Left ventricle myocardium inferior (tissue), 1 donor: ENCODE measurements around the gene MGLL. TPM values are rescaled to one million over a fixed set of nuclear protein-coding genes. Genes with fewer than 3 reads are reported as not detected.

Experiments
- DNase-seq: peaks from one replicate; pipeline ENCODE4 v3.0.0-alpha.2; 2020
- H3K27ac ChIP-seq: fragments of 200-600 bp; replicated peaks from 2 replicates; pipeline ENCODE4 v1.8.0; 2021
- H3K27me3 ChIP-seq: fragments of 200-600 bp; 2 replicates; pipeline ENCODE4 v1.8.0; 2021; ENCODE audit warnings: low read depth
- H3K36me3 ChIP-seq: fragments of 200-600 bp; 2 replicates; pipeline ENCODE4 v1.8.0; 2021
- H3K4me1 ChIP-seq: fragments of 200-600 bp; 2 replicates; pipeline ENCODE4 v1.8.0; 2021
- H3K4me3 ChIP-seq: fragments of 200-600 bp; 2 replicates; pipeline ENCODE4 v1.8.0; 2021; ENCODE audit warnings: mild to moderate bottlenecking, moderate library complexity
- H3K9me3 ChIP-seq: fragments of 200-600 bp; replicated peaks from 2 replicates; pipeline ENCODE4 v1.8.0; 2021
- intact Hi-C: fragments of 100-400 bp; cut with micrococcal nuclease; formaldehyde crosslinking; loops from one replicate; pipeline ENCODE4 v1.11.0; 2022
- total RNA-seq: library from RNA; stranded (reverse); fragmentation: NEBNext Ultra II Directional; extraction: Animal tissue kit (Norgen Biotek cat#: 25700); gene quantifications from one replicate; pipeline ENCODE4 v1.2.1, GENCODE V29; 2021
- TF ChIP-seq, protein P1 (sequence below): fragments of 200-600 bp; IDR thresholded peaks from 2 replicates; pipeline ENCODE4 v1.8.0; 2021; ENCODE audit warnings: antibody characterized with exemption, mild to moderate bottlenecking, borderline replicate concordance
- donor health status: DM: no; HTN: yes; CAD: no; lungs with severe emphysema.

MGLL gene
- total RNA-seq, 1 donor from 2014 or later = 67.0 TPM

GRCh38 chr3:127701280-127701911 lies 120.9 kb downstream of the MGLL start:
- no peak overlapping the region for H3K4me3 ChIP-seq
- DNase-seq = peak; percentile 70
- H3K36me3 ChIP-seq = peaks cover 15% of the 10 kb centered on the region
- intact Hi-C loops = no loop called here
- TF ChIP-seq, protein P1, sequence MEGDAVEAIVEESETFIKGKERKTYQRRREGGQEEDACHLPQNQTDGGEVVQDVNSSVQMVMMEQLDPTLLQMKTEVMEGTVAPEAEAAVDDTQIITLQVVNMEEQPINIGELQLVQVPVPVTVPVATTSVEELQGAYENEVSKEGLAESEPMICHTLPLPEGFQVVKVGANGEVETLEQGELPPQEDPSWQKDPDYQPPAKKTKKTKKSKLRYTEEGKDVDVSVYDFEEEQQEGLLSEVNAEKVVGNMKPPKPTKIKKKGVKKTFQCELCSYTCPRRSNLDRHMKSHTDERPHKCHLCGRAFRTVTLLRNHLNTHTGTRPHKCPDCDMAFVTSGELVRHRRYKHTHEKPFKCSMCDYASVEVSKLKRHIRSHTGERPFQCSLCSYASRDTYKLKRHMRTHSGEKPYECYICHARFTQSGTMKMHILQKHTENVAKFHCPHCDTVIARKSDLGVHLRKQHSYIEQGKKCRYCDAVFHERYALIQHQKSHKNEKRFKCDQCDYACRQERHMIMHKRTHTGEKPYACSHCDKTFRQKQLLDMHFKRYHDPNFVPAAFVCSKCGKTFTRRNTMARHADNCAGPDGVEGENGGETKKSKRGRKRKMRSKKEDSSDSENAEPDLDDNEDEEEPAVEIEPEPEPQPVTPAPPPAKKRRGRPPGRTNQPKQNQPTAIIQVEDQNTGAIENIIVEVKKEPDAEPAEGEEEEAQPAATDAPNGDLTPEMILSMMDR = no peak
- no peaks in the 10 kb centered on the region for H3K27me3 ChIP-seq
- H3K4me1 ChIP-seq = peaks cover 81% of the 10 kb centered on the region
- peak overlapping the region; percentile 96 for H3K27ac ChIP-seq
- H3K9me3 ChIP-seq = peaks cover 4% of the 10 kb centered on the region

- no peak for DNase-seq
- TF ChIP-seq, protein P1 = peak; percentile 13
- Histone ChIP-seq H3K9me3 (peaks cover 4% of the 10 kb centered on the region), H3K36me3 (peaks cover 8% of the 10 kb centered on the region), H3K27me3 (no peaks in the 10 kb centered on the region), H3K27ac (peak overlapping the region; percentile 96), H3K4me3 (no peak overlapping the region), H3K4me1 (peaks cover 82% of the 10 kb centered on the region)
- intact Hi-C loops = no loop called here
Observed at GRCh38 chr3:127700406-127700805, 121.9 kb downstream of the MGLL start.

GRCh38 chr3:127699416-127700300 lies 122.7 kb downstream of the MGLL start:
- H3K9me3 ChIP-seq = peaks cover 4% of the 10 kb centered on the region
- TF ChIP-seq, protein P1 = no peak
- peak overlapping the region; percentile 96 for H3K27ac ChIP-seq
- H3K27me3 ChIP-seq = no peaks in the 10 kb centered on the region
- peaks cover 90% of the 10 kb centered on the region for H3K4me1 ChIP-seq
- H3K4me3 ChIP-seq = peak overlapping the region; percentile 23
- peaks cover 8% of the 10 kb centered on the region for H3K36me3 ChIP-seq
- intact Hi-C loops = loop anchor here (10.0 kb wide), 1 partner anchor 45 kb away; no protein-coding TSS in a partner anchor
- peak; percentile 16 for DNase-seq

GRCh38 chr3:127698691-127699415 lies 123.5 kb downstream of the MGLL start:
- Histone ChIP-seq H3K4me3 (peak overlapping the region; percentile 23), H3K4me1 (peaks cover 93% of the 10 kb centered on the region), H3K27ac (peak overlapping the region; percentile 96), H3K9me3 (peaks cover 1% of the 10 kb centered on the region), H3K36me3 (peaks cover 7% of the 10 kb centered on the region), H3K27me3 (no peaks in the 10 kb centered on the region)
- peak; percentile 22 for DNase-seq
- intact Hi-C loops = loop anchor here (10.0 kb wide), 1 partner anchor 46 kb away; no protein-coding TSS in a partner anchor
- TF ChIP-seq, protein P1 = no peak

- no peaks in the 10 kb centered on the region for H3K9me3 ChIP-seq
- H3K36me3 ChIP-seq = peaks cover 13% of the 10 kb centered on the region
- peak; percentile 17 for DNase-seq
- intact Hi-C loops = loop anchor here (10.0 kb wide), 1 partner anchor 47 kb away; no protein-coding TSS in a partner anchor
- H3K27ac ChIP-seq = peak overlapping the region; percentile 96
- H3K27me3 ChIP-seq = no peaks in the 10 kb centered on the region
- TF ChIP-seq, protein P1 = no peak
- H3K4me3 ChIP-seq = no peak overlapping the region
- peaks cover 95% of the 10 kb centered on the region for H3K4me1 ChIP-seq
Observed at GRCh38 chr3:127698286-127698685, 124.0 kb downstream of the MGLL start.
